DMS 273 treated with DMSO at 0.1 percent for 48 hours (cell line): ENCODE measurements around the gene ELF3.
"Not testable (repeated sequence)": the region's sequence is repeated elsewhere in the genome, so short reads cannot be mapped to it uniquely, and the experiment has no call there.

ENCODE experiments used
- DNase-seq: peaks from one replicate; lab custom pipeline; 2025; lab: John Stamatoyannopoulos, UW

ELF3 gene

GRCh38 chr1:202034683-202035462 is 24.5 kb downstream of the ELF3 start:
- no peak for DNase-seq

- DNase-seq = no peak
Observed at GRCh38 chr1:202036595-202037387, 26.4 kb downstream of the ELF3 start.

GRCh38 chr1:202037706-202038296 is 27.4 kb downstream of the ELF3 start:
- no peak for DNase-seq

GRCh38 chr1:202038688-202039346 is 28.4 kb downstream of the ELF3 start:
- no peak for DNase-seq

- DNase-seq = no peak
Observed at GRCh38 chr1:202045705-202046104, 35.3 kb downstream of the ELF3 start.

- no peak for DNase-seq
Observed at GRCh38 chr1:202046227-202046626, 35.8 kb downstream of the ELF3 start.

GRCh38 chr1:202046748-202047708 is 36.6 kb downstream of the ELF3 start:
- no peak for DNase-seq

GRCh38 chr1:202047977-202048376 is 37.6 kb downstream of the ELF3 start:
- DNase-seq = no peak

- DNase-seq = no peak
Observed at GRCh38 chr1:202049129-202049528, 38.7 kb downstream of the ELF3 start.

- no peak for DNase-seq
Observed at GRCh38 chr1:202054094-202054493, 43.7 kb downstream of the ELF3 start.

GRCh38 chr1:202054673-202055072 is 44.3 kb downstream of the ELF3 start:
- not testable (repeated sequence) for DNase-seq

- no peak for DNase-seq
Observed at GRCh38 chr1:202056644-202057334, 46.4 kb downstream of the ELF3 start.

- not testable (repeated sequence) for DNase-seq
Observed at GRCh38 chr1:202057335-202057704, 46.9 kb downstream of the ELF3 start.

GRCh38 chr1:202058001-202058908 is 47.9 kb downstream of the ELF3 start:
- DNase-seq = no peak

GRCh38 chr1:202061055-202061454 is 50.7 kb downstream of the ELF3 start:
- no peak for DNase-seq

- DNase-seq = not testable (repeated sequence)
Observed at GRCh38 chr1:202061787-202062186, 51.4 kb downstream of the ELF3 start.

GRCh38 chr1:202062636-202063035 is 52.2 kb downstream of the ELF3 start:
- not testable (repeated sequence) for DNase-seq

GRCh38 chr1:202063093-202063492 is 52.7 kb downstream of the ELF3 start:
- no peak for DNase-seq

- DNase-seq = not testable (repeated sequence)
Observed at GRCh38 chr1:202064889-202065312, 54.5 kb downstream of the ELF3 start.
